ENCODE measurements around the gene OPCML. TPM values are rescaled to one million over a fixed set of nuclear protein-coding genes. Genes with fewer than 3 reads are reported as not detected.

OPCML gene
- total RNA-seq, 1 experiment from 2014 or later, result 0.94 TPM

DNA sequence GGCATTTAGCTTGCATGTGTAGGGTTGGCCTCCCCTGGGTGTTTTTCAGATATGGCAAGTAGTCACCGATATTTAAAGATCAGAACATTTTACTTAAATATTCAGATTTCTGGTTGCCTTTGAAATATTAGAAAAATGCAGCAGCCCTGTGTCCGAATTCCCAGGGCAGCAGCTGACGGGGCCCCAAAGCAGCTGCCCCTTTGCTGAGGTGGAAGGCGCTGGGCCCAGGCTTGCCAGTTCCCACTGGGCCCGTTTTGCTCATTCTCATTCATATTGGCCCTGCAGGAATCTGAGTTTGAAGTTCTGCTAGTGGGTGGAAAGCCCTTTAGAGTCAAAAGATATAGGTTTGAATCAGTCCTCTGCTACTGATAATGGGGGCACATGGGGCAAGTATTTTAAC, 692.1 kb downstream of the OPCML start:
- no peak overlapping the region for H2AK5ac ChIP-seq (ENCODE audit: insufficient read length, low read length)
- H3K79me1 ChIP-seq (ENCODE audit: insufficient read depth, low read depth, low read length, poor library complexity, severe bottlenecking), result no peaks in the 10 kb centered on the region
- no peak overlapping the region for H3K9ac ChIP-seq (ENCODE audit: extremely low read depth, insufficient read length, low read length)
- H3K4me1 Mint-ChIP-seq, result peaks cover 30 to 34% of the 10 kb centered on the region in 2 experiments
- H2BK20ac ChIP-seq (ENCODE audit: low read depth, low read length, poor library complexity, severe bottlenecking), result no peak overlapping the region
- no peaks in the 10 kb centered on the region for H3K79me2 ChIP-seq (ENCODE audit: insufficient read depth, low read length)
- no peak overlapping the region for H3T11ph ChIP-seq (ENCODE audit: low read length)
- H3K4me2 ChIP-seq (ENCODE audit: insufficient read depth, insufficient read length, low read length), result no peak overlapping the region
- no peak overlapping the region for H2AFZ ChIP-seq (ENCODE audit: low read length)
- no peaks in the 10 kb centered on the region for H4K20me1 ChIP-seq (ENCODE audit: control insufficient read depth, insufficient read depth, insufficient read length)
- H3K27ac Mint-ChIP-seq, result no peak overlapping the region
- no peak overlapping the region for H3K4me3 Mint-ChIP-seq
- no CpG with 5 or more reads among the region's 5 CpGs for WGBS (ENCODE audit: extremely low coverage, insufficient read length, low lambda C conversion rate)
- H3K9me3 ChIP-seq (ENCODE audit: control insufficient read depth, low read depth, low read length), result no peaks in the 10 kb centered on the region
- H2BK12ac ChIP-seq (ENCODE audit: insufficient read length, low read depth, low read length), result no peak overlapping the region
- DNase-seq, result no peak
- no peaks in the 10 kb centered on the region for H3K4me1 ChIP-seq (ENCODE audit: insufficient read depth, low read length)
- H2BK5ac ChIP-seq (ENCODE audit: insufficient read length, low read length), result no peak overlapping the region
- no peak overlapping the region for H2BK15ac ChIP-seq (ENCODE audit: low read depth, low read length)
- no peak overlapping the region for H3K18ac ChIP-seq (ENCODE audit: insufficient read length, low read depth, low read length)
- no peak overlapping the region for H3K56ac ChIP-seq (ENCODE audit: insufficient read length, low read depth, low read length)
- H3K27me3 ChIP-seq (ENCODE audit: insufficient read depth, low read length), result no peaks in the 10 kb centered on the region
- no peaks in the 10 kb centered on the region; the same call in 1 of the 2 replicates for H3K27me3 Mint-ChIP-seq (ENCODE audit: low read depth)
- H3K14ac ChIP-seq (ENCODE audit: insufficient read depth, low read length), result no peak overlapping the region
- no peaks in the 10 kb centered on the region for H3K36me3 Mint-ChIP-seq (ENCODE audit: insufficient read depth in 1 of 3, low read depth in 3 of 3)
- H3K4ac ChIP-seq (ENCODE audit: low read depth, low read length), result no peak overlapping the region
- no peak overlapping the region for H4K5ac ChIP-seq (ENCODE audit: insufficient read length, low read depth, low read length)
- no peak overlapping the region for H3K27ac ChIP-seq (ENCODE audit: insufficient read length, low read depth, low read length)
- no peak overlapping the region for H3K23ac ChIP-seq (ENCODE audit: insufficient read length, low read depth, low read length)
- no peak overlapping the region for H4K91ac ChIP-seq (ENCODE audit: insufficient read length, low read depth, low read length)
- H3K9me3 Mint-ChIP-seq, result no peaks in the 10 kb centered on the region
- H3K23me2 ChIP-seq (ENCODE audit: insufficient read length, low read depth, low read length, poor library complexity, severe bottlenecking), result no peaks in the 10 kb centered on the region
- TF ChIP-seq CTCF (conservative IDR thresholded peaks at IDR 0.05), result no peak
- H4K8ac ChIP-seq (replicated peaks; ENCODE audit: insufficient read length, low read depth, low read length), result no peak overlapping the region
- no peak overlapping the region for H2BK120ac ChIP-seq (ENCODE audit: low read depth, low read length, poor library complexity, severe bottlenecking)

All from H9 (cell line).